ENCODE measurements around the gene DMPK.

Gene DMPK

DNA sequence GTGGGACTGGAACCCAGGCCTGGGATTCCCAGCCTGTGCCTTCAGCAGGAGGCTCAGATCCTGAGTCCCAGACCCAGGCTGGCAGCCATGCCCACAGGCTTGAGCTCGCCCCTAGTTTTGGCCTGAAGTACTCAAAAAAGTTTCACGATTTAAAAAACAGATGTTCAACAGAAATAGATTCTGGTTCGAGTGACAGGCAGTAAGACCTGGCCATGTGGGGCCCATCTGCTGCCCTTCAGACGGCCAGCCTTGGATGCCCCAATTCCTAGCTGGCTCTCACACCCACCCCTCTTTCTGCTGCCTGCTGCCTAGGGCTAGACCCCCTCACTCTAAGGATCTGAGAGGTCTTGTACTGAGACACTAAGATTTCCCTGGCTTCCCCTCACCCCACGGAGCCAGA lies 2.8 kb upstream of the DMPK start:
- no peak for DNase-seq (ENCODE audit: low read depth)

DNA sequence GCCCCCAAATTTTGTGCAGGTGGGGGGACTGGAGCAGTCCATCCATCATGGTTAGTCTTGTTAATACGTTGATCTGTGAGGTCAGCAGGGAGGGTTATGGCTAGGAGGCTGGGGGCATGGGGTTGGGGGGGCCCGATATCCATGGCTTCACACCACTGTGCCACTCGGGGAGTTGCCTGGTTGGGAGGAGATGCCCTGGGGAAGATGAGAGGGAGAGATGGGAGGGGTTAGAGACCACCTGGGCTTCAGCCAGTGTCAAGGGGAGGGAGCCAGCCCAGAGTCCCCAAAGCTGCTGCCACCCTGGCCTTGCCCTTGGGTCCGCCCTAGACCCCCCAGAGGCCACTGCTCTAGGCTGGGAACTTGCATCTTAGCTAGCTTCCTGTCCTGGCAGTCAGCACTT lies 1.8 kb upstream of the DMPK start:
- no peak for DNase-seq (ENCODE audit: low read depth)

DNA sequence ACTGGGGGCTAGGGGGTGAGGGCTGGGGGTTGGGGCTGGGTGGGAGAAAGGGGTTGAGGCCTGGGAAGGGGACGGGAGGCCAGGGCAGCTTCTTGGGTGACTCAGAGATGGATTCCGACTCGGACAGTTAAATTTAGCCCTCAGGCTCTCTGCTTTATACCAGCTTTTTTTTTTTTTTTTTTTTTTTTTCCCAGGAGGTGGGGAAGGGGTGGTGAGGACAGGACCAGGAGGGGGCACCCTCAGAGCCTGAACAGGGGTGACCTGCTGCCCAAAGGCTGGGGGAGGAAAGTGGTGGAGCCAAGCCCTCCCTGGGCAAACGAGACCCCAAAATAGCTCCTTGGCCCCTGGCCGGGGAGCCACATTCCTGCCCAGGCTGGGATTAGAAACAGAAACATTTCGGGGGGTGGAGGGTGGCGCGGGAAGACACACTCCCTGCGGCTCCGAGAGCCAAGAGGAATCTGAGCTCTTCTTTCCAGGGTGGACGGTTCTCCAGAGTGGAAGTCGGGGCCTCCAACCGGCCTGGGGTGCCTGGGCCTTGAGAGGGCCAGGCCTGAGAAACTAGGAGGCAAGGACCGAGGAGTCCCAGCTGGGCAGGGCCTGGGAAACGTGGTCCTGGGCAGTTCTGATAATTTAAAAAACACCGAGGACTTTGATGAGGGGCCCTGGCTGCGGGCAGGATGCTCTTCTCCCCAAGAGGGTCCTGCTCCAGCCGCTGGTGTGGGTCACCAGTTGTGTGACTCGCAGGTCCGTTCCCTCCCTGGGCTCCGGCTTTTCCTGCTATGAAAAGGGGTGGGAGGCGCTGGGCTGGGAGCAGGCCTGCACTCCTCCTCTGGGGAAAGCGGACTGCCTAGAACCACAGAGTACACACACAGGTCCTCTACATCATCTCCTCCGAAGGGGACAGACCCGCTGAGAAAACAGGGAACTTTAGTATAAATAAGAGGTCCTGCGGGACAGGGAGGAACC lies 813 bp upstream of the DMPK start:
- no peak for DNase-seq (ENCODE audit: low read depth)

DNA sequence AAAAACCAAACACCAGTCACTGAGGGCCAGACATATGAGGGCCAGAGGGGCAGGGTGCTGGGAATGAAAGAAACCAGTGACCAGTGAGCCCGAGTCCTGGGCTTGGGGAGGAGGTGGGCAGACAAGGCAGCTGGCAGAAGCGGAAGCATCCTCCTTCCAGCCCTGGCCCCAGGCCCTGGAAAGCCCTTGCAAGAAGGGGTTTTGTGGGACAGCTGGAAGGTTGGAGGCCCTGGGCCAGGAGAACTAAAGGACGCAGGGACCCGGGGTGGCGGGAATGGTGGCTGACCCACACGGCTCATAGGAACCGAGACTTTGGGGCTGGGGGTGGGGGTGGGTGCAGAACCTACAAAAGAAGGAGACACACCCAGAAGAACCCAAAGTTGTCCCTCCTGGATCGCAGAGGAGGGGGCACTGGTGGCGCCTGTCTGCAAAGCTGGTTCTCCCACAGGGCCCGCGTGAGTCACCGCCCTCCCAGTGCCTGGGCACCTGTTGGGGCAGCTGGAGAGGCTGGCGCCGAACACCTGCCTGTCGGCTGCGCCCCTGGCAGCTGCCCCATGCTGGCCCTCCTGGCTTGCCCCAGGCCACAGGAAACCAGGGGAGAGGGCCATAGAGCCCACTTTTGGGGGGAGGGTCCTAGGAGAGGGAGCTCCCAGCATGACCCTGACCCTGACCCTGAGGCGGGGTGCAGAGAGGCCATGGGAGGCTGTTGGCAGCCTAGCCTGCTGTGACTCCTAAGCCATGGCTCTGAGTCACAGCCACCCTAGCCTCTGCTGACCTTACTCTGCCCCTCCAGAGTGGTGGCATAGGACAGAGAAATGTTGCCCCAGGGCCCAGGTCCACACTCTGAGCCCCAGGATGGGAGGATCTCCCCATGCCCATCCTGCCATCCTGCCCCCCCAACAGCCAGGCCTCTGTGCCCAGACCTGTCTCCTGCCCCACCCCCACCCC lies 802 bp downstream of the DMPK start:
- DNase-seq (ENCODE audit: low read depth), result no peak

DNA sequence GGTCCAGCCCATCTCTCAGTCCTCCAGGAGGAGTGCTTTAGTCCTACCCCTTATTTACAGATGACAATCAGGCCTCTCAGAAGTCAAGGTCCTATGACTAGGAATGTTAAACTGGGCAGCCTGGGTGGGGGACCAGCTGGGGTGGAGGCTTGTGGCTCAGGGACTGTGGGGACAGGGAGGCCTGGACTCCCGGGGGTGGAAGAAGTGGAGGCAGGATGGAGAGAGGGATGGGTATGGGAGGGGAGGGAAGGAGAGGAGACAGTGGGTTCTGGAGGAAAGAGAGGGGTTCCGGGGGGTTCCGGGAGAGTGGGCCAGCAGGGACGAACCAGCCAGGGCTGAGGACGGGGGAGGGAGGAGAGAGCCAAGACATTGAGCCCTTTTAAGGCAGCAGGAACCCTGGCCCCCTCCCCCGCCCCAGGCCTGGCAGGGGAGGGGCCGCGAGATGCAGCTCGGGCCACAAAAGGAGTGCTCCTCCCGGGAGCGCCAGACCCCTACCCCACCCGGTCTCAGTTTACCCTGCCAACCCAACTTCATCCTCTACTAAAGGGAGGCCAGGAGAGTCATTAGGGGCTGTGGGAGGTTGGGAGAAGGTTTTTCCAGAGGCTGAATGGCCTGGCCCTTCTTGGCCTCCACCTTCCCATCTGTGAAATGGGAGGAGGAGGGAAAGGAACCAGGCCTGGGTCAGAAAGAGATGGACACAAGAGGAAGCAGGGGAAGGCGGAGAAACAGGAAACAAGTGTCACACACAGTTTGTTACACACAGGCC lies 1.7 kb downstream of the DMPK start:
- DNase-seq (ENCODE audit: low read depth), result no peak

DNA sequence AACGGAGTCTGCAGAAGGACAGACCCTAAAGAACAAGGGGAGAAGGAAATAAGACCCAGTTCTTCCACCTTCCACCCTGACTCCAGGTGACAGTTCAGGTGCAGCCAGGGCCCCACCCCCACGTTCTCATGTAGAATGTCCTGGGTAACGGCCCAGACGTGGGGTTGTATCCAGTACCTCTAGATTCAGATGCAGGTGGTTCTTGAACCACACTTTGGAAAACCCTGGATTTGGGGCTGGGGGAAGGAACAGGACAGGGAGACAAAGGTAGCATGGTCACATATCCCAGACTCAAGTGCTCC lies 2.2 kb downstream of the DMPK start:
- DNase-seq (ENCODE audit: low read depth), result no peak

DNA sequence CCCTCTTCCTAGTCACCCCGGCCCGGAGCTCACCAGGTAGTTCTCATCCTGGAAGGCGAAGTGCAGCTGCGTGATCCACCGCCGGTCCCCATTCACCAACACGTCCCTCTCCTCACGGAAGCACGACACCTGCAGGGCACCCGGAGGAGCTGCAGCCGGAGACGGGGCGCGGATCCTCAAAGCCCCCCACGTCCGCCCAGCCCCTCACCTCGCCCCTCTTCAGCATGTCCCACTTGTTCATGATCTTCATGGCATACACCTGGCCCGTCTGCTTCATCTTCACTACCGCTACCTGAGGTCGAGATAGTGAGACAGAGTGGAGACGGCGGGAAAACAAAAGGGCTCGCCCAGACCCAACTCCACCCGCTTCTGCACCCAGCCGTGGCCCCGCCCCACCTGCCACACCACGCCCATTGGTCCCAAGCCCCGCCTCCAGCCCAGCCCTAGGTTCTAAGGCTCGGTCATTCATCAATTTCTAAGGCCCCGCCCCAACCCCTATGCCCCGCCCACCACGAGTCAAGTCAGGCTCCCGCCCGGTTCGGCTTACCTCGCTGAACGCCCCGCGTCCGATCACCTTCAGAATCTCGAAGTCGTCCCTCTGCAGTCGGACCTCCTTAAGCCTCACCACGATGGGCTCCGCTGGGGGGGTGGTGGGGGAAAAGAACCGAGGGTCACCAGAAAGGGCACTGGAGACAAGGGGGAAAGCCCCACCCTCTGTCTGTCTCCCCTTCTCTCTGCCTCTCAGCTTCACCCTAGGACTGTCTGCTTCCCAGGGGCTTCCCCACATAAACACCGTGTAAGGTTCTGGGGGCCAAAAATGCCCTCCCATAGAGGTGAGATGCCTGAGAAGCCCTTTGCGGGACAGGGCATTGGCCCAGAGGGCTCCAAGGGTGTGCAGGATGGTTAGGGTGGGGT lies 2.8 kb downstream of the DMPK start:
- peak; percentile 68 for DNase-seq (ENCODE audit: low read depth)

GRCh38 chr19:45778010-45778661 lies 4.2 kb downstream of the DMPK start:
- no peak for DNase-seq (ENCODE audit: low read depth)

DNA sequence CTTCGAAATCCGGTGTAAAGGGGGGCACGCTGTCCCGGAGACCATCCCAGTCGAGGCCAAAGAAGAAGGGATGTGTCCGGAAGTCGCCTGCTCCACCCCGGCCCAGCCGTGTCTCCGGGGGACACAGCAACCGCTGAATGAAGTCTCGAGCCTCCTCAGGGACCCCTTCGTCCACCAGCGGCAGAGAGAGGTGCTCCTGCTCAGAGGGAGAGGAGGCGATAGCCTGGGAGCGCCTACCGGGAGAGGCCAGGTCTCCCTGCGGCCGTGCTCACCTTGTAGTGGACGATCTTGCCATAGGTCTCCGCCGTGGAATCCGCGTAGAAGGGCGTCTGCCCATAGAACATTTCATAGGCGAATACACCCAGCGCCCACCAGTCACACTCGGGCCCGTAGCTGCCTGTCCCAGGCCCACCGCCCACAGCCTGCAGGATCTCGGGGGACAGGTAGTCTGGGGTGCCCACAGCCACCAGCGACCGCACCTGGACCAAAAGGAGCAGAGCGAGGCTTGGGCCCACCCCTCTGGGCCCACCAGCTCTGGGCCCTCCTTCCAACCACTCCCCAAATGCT lies 4.8 kb downstream of the DMPK start:
- no peak for DNase-seq (ENCODE audit: low read depth)

GRCh38 chr19:45774765-45775164 lies 7.5 kb downstream of the DMPK start:
- no peak for DNase-seq (ENCODE audit: low read depth)

GRCh38 chr19:45773384-45773783 lies 8.9 kb downstream of the DMPK start:
- no peak for DNase-seq (ENCODE audit: low read depth)

- DNase-seq (ENCODE audit: low read depth), result no peak
Observed at GRCh38 chr19:45772912-45773311, 9.4 kb downstream of the DMPK start.

GRCh38 chr19:45772130-45772840 lies 10.0 kb downstream of the DMPK start:
- DNase-seq (ENCODE audit: low read depth), result no peak

GRCh38 chr19:45771311-45771933 lies 10.9 kb downstream of the DMPK start:
- no peak for DNase-seq (ENCODE audit: low read depth)

- DNase-seq (ENCODE audit: low read depth), result peak; percentile 94
Observed at GRCh38 chr19:45770192-45771101, 11.8 kb downstream of the DMPK start.

- peak; percentile 9 for DNase-seq (ENCODE audit: low read depth)
Observed at GRCh38 chr19:45769821-45770191, 12.5 kb downstream of the DMPK start.

DNA sequence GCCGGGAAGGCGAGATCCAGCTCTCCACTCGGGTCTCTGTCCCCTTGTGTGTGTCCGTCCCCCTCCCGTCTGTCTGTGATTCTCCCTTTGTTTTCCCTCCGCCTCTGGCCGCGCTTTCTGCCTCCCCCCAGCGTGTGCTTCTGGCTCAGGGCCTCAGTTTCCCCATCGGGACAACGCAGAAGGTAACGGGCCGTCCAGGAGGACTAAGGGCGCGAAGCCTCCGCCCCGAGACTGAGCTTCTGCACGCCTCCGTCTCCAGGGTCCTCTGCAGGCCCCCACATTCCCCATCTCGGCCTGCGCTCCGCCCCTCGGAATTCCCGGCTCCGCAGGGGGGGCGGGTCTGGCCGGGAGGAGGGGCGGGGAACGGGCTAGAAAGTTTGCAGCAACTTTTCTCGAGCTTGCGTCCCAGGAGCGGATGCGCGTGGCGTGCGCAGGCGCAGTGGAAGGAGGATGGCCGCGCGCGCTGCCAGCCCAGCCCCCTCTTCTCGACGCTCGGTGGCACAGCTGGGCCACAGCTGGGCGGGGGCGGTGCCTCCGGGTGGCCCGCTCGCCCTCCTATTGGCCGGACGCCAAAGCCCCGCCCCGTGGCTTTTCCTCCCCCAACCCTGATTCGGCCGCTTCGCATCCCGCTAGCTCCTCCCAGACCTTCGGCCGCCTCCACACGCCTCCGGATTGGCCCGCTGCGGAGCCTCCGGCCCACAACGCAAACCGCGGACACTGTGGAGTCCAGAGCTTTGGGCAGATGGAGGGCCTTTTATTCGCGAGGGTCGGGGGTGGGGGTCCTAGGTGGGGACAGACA lies 13.1 kb downstream of the DMPK start, which contains the start of gene SIX5:
Gene SIX5, minus strand, starts transcription at position 269 of the 799 bp plus-strand sequence. CDS start 408 bp downstream, outside the sequence.
- DNase-seq (ENCODE audit: low read depth), result peak; percentile 95

Data from CMK (cell line).